ENCODE data around the gene EFNB3. TPM values are rescaled to one million over a fixed set of nuclear protein-coding genes. Genes with fewer than 3 reads are reported as not detected.

EFNB3 gene
- total and polyA plus RNA-seq, 2 of the 4 experiments (the other 2 are of a cell fraction) = 0.54 to 2.0 TPM

DNA sequence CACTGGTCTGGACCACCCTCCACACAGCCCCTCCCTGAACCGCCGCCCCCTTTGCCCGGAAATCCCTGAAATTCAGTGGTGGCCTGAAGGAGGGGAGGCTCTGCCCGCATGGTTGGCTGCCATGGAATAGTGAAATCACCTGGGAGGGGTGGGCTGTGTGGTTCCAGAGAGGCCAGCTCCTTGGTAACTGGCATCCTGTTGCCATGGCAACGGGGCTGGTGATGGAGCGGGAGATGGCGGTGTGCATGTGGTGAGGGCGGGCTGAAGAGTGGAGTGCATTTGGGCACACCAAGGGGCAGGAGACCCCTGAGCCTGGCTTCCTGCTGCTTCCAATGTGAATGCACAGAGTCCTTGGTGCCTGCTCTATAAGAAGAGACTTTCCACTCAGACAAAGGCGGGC, 2.4 kb downstream of the EFNB3 start:
- Histone ChIP-seq H3K18ac (ENCODE audit: low read depth, low read length) (no peak overlapping the region), H3K14ac (replicated peaks; ENCODE audit: low read depth, low read length) (no peak overlapping the region), H3K27ac (ENCODE audit: insufficient read depth, low read length) (no peak overlapping the region), H2AK9ac (replicated peaks; ENCODE audit: low read depth, low read length, poor library complexity) (no peak overlapping the region), H3K4me3 (ENCODE audit: insufficient read depth, low read depth, low read length) (no peak overlapping the region), H2BK120ac (ENCODE audit: low read depth, low read length) (no peak overlapping the region), H3K4me2 (ENCODE audit: low read depth, low read length) (no peak overlapping the region), H3K27me3 (ENCODE audit: control insufficient read depth, insufficient read depth, low read length) (peaks cover 58% of the 10 kb centered on the region), H3K9ac (ENCODE audit: low read depth, low read length) (no peak overlapping the region), H4K91ac (ENCODE audit: insufficient read depth, low read depth, low read length) (no peak overlapping the region), H2AK5ac (ENCODE audit: low read depth, low read length) (no peak overlapping the region), H3K56ac (ENCODE audit: extremely low read depth, insufficient read depth, low read length) (no peak overlapping the region), H2BK20ac (ENCODE audit: low read depth, low read length) (no peak overlapping the region), H2BK5ac (ENCODE audit: low read depth, low read length, poor library complexity, severe bottlenecking) (no peak overlapping the region), H3K23ac (ENCODE audit: low read depth, low read length) (no peak overlapping the region), H3K9me3 (ENCODE audit: control insufficient read depth, insufficient read depth, low read length) (no peaks in the 10 kb centered on the region), H2AFZ (replicated peaks; ENCODE audit: low read length, poor library complexity) (no peak overlapping the region), H2BK15ac (ENCODE audit: low read depth, low read length) (no peak overlapping the region), H3K9me1 (ENCODE audit: insufficient read depth, low read length) (no peaks in the 10 kb centered on the region), H3K4ac (ENCODE audit: low read depth, low read length) (no peak overlapping the region), H3K36me3 (ENCODE audit: control insufficient read depth, insufficient read depth, low read length) (no peaks in the 10 kb centered on the region), H3K4me1 (ENCODE audit: control insufficient read depth, insufficient read depth, low read length) (peaks cover 3% of the 10 kb centered on the region; the same call in 1 of the 2 replicates), H3K79me1 (ENCODE audit: low read depth in 1 of 2, low read length in 2 of 2) (no peaks in the 10 kb centered on the region), H4K5ac (ENCODE audit: low read depth, low read length) (no peak overlapping the region), H4K20me1 (ENCODE audit: insufficient read depth, low read length) (no peaks in the 10 kb centered on the region), H4K8ac (ENCODE audit: low read depth in 2 of 2, low read length in 2 of 2) (no peak overlapping the region)
- POLR2A ChIA-PET (ENCODE audit: unreplicated experiment) = no interaction called here
- no peak for DNase-seq
- dilution Hi-C loops (cut with HindIII; ENCODE audit: low sequenced_read_pairs, unreplicated experiment) (no loop called here), in situ Hi-C loops (cut with MboI; ENCODE audit: low sequenced_read_pairs) (no loop called here), intact Hi-C loops (cut with micrococcal nuclease) (no loop called here)
- WGBS, 2 experiments (ENCODE audit: extremely low coverage in 2 of 2, insufficient read length in 1 of 2) = 87% methylated on average over 3 of the region's 9 CpGs; no CpG with 5 or more reads in 1 of the 2 experiments
- no TSS peak for BruUV-seq (replicated peaks)
- ATAC-seq (ENCODE audit: low read depth) = no peak
- CTCF ChIA-PET = interaction anchor here (1.0 kb wide), 1 partner anchor 75 kb away, joined by 3 read pairs; no protein-coding TSS in a partner anchor
- TF ChIP-seq, protein P1, sequence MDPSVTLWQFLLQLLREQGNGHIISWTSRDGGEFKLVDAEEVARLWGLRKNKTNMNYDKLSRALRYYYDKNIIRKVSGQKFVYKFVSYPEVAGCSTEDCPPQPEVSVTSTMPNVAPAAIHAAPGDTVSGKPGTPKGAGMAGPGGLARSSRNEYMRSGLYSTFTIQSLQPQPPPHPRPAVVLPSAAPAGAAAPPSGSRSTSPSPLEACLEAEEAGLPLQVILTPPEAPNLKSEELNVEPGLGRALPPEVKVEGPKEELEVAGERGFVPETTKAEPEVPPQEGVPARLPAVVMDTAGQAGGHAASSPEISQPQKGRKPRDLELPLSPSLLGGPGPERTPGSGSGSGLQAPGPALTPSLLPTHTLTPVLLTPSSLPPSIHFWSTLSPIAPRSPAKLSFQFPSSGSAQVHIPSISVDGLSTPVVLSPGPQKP (IDR thresholded peaks at IDR 0.05; ENCODE audit: borderline replicate concordance, low read depth, low read length) = no peak
- TF ChIP-seq, protein P2, sequence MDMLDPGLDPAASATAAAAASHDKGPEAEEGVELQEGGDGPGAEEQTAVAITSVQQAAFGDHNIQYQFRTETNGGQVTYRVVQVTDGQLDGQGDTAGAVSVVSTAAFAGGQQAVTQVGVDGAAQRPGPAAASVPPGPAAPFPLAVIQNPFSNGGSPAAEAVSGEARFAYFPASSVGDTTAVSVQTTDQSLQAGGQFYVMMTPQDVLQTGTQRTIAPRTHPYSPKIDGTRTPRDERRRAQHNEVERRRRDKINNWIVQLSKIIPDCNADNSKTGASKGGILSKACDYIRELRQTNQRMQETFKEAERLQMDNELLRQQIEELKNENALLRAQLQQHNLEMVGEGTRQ (IDR thresholded peaks at IDR 0.05; ENCODE audit: low read depth, low read length) = no peak
- no peak for TF ChIP-seq CEBPB (IDR thresholded peaks at IDR 0.05; ENCODE audit: low read depth, low read length)
- no peak for TF ChIP-seq RFX5 (IDR thresholded peaks at IDR 0.05; ENCODE audit: low read depth, low read length)
- no peak for TF ChIP-seq RCOR1 (IDR thresholded peaks at IDR 0.05; ENCODE audit: insufficient replicate concordance, low read length)
